DMS114 treated with DMSO at 0.1 percent for 48 hours (cell line): ENCODE measurements around the gene THSD4.

Source experiments
- DNase-seq: peaks from one replicate; lab custom pipeline; 2025; ENCODE audit not compliant: unreplicated experiment; lab: John Stamatoyannopoulos, UW

THSD4 gene

DNA sequence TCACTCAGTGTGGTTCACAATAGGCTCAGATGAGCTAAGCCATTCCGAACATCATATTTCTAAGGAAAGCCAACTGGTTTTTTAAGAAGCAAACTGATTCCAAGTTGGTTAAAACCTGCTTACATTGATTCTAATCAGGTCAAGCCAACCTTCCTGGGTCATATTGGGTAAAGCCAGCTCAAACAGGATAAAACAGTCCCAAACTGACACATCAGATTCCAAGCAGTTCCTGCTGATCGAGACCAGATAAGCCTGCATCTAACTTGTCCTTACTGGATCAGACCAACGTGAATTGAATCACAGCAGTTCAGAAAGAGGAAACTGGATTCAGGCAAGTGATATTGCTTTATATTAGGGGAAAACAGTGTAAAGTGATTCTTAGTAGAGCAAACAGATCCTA, 18.6 kb upstream of the THSD4 start:
- no peak for DNase-seq

- no peak for DNase-seq
These were observed 17.4 kb upstream of the THSD4 start for GRCh38 chr15:71097890-71098289.

DNA sequence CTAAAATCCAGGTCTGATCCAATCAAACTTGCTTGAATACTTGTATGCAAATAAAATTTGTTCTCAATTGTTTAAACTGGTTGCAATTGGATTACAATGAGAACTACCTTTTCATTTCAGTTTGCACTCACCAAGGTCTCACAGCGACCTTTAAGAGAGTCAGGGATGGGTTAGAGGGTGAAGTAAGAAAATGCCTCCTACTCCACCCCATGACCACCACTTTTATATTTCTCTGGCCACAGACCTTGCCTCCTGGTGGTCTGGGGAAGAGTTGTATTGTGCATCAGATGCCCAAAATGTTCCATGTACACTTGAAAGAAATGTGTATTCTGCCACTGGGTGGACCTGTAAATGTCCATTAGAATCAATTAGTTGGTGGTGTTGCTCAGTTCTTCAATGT, 16.4 kb upstream of the THSD4 start:
- peak; percentile 6 for DNase-seq

GRCh38 chr15:71103102-71103676, 12.1 kb upstream of the THSD4 start:
- DNase-seq, result peak; percentile 41

GRCh38 chr15:71104636-71105035, 10.6 kb upstream of the THSD4 start:
- DNase-seq, result no peak

DNA sequence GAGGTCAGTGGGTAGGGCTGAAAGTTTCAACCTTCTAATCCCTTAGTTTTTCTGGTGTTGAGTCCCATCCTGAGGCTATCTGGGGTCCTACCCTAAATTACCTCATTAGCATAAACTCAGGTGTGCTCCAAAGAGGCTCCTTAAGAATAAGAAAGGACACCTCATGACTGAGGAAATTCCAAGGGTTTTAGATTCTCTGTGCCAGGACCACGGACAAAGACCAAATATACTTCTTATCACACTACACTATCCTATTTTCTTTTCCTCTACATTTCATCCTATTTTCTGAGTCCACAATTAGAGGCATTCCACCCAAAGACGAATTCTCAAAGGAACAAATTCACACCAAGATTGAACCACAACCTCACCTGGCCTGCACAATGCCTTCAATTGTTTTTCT, 9.8 kb upstream of the THSD4 start:
- DNase-seq, result no peak

GRCh38 chr15:71106802-71107500, 8.3 kb upstream of the THSD4 start:
- DNase-seq, result no peak

GRCh38 chr15:71107501-71107815, 7.8 kb upstream of the THSD4 start:
- DNase-seq, result no peak

- no peak for DNase-seq
These were observed 6.1 kb upstream of the THSD4 start for GRCh38 chr15:71109130-71109529.

- DNase-seq, result no peak
These were observed 5.4 kb upstream of the THSD4 start for GRCh38 chr15:71109905-71110304.

DNA sequence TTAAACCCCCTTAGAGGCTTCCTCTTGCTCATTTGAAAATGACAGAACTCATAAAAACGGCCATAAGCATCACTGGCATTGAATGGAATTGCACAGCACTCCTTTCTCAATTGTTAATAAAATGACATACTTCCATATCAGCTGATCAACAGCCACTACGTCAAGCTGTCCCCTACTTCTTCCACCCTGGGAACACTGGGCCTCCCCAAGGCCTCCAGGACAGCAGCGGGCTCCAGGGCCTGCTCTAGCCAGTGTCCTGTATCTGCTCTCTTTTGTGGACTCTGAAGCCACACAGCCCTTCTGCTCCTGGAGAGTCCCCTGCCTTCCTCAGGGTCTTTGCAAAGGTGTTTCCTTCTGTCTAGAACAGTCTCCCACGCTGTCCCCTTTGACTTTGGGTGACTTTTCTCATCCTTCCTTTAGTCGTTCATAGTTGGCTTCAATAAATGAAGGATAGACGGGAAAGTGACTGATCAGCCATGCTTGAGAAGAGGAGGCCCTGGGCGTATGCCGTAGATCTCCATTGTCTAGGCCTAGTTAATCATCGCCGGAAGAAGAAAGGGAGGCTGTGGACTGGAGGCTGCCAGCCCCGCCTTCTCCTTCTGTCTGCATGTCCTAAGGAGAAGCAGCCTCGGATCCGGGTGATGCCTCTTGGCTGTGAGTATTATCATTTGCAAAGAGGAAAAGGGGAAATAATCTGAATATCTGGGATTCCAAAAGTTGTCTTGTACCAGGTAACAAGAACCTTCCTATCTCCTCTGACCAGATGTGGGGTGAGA, 4.7 kb upstream of the THSD4 start:
- DNase-seq, result no peak

GRCh38 chr15:71111181-71111565, 4.1 kb upstream of the THSD4 start:
- no peak for DNase-seq

DNA sequence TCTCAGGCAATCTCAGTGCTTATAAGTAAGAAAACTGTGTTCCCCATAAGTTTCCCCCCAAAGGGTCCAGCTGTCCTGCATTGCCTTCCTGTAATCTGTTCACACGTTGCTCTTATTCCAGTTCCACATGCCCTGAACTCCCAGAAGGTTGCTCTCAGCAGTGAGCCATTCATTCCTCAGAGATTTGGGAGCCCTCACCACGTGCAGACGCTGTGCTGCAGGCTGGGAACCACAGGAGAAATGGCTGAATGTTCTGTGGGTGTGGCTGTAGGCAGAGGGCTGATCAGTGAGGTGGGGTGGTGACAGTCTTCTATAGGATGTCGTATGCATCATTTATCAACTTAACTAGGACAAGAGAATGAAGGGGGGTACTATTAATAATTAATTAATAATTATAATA, 3.3 kb upstream of the THSD4 start:
- no peak for DNase-seq

DNA sequence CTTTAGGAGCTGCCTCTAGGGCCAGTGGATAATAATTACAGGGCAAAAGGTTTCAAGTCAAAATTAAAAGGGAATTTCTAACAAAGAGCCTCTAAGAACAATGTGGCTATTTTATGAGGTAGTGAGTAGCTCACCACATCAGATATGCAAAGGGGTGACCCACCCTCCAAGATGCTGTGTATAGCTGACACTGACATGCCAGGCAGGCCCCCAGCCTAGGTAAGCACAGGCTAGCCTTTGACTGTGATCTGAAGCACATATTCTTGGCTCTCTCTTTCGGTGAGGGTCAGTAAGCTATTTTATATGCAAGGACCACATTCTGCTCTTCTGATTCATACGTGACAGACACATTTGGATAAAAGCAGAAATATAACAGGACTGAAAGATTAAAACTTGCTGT, 2.8 kb upstream of the THSD4 start:
- no peak for DNase-seq

DNA sequence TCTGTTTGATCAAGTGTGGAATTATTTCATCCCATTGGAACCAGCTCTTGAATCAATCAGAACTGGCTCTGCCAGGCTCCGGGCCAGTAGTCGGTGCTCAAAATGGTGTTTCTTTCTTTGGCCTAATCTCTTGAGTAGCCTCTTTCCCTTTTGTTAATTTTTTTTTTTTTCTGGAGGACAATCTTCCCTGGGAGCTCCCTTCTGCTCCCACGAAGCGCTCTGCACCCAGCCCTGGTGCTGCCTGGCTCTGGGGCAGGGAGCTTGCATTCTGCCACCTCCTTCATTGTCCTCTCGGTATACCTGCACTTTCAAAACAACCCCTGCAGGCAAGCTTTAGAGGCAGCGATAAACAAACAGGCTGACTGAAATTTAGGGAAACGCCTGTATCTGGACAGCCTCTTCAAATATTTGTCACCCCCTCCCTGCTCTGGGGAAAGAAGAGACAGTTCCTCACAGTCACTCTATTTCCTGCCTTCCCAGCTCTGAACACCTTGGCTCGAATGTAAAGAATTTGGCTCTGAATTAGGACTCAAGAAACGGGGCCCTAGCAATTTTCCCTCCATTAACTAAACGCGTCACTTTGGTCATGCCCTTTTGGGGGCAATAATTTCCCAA, 1.1 kb upstream of the THSD4 start:
- DNase-seq, result no peak

DNA sequence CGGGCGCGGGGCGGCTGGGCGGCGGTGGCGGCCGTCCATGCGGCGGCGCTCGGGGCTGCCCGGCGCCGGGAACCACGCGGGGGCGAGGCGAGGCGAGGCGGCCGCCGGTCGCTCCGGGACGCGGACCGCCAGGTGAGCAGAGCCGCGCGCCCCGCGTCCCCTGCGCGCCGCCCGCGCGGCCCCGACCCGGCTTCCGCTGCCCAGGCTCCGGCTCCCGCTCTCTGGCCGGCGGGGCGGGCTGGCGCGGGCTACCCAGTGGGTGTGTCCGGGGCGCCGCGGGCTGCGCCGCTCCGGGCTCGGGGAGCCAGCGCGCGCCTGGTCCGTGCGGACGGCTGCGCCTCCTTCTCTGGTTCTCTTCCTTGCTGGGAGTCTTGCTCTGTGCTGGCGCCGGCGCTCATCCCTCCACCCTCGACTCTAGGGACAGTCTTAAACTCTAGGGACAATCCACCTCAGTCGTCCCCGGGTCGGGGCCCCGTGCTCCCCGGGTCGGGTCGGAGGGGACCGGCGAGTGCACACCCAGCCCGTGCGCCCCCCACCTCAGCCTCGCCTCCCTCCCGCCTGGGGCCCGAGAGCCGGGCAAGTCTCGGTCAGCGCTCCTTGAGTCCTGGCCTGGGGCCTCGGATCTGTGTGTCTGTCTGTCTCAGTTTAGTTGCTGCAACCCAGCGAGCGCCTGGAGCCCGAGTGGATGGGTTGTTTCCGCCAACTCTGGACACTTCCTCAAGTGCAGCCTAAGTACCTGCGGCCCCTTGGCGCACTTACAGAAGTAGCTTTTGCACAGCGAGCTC, 488 bp downstream of the THSD4 start:
- DNase-seq, result peak; percentile 7

- no peak for DNase-seq
These were observed 1.1 kb downstream of the THSD4 start for GRCh38 chr15:71116366-71116765.

- DNase-seq, result no peak
These were observed 1.7 kb downstream of the THSD4 start for GRCh38 chr15:71116942-71117341.

DNA sequence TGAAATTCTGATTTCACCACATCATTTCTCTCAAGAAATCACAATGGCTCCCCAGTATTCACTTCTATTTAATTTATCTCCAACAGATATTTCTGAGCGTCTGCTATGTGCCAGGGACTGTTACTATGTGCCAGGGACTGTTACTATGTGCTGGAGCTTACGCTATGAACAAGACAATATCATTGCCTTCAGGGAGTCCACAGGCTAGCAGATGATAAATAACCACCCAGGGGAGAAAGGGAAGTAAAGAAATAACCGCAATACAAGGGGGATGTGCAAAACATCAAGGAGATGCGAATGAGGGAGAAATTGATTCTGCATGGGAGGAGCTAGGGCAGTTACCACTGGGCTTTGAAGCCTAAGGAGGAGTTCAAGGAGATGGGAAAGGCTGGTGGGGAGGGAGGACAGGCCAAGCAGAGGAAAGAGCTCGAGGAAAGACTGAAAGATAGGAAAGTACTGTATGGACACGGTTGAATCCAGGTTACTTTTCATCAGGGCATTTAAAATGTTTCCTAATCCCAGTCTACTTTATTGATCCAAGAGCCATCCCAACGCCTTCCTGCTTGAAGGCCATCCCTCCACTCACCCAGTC, 2.5 kb downstream of the THSD4 start:
- no peak for DNase-seq

DNA sequence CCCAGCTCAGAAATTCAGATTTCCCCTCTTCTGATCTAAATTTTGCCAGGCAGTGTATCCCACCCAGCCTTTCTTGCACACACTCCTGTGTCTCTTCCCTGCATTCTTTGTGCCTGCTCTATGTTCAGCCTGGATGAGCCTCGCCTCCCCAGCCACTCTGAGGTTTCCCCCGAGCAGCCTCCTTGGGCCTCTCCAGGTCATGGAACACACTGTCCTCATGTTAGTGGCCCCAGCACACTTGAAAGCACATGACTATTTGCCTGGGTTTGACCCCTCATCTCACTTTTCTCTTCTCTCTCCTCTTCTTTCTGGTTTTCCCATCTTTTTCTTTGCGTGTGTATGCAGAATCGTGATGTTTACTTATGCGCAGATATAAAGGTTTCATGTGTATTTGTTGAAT, 3.1 kb downstream of the THSD4 start:
- no peak for DNase-seq
